Measurements from ENCODE around the gene TIMM13.

The TIMM13 gene

DNA sequence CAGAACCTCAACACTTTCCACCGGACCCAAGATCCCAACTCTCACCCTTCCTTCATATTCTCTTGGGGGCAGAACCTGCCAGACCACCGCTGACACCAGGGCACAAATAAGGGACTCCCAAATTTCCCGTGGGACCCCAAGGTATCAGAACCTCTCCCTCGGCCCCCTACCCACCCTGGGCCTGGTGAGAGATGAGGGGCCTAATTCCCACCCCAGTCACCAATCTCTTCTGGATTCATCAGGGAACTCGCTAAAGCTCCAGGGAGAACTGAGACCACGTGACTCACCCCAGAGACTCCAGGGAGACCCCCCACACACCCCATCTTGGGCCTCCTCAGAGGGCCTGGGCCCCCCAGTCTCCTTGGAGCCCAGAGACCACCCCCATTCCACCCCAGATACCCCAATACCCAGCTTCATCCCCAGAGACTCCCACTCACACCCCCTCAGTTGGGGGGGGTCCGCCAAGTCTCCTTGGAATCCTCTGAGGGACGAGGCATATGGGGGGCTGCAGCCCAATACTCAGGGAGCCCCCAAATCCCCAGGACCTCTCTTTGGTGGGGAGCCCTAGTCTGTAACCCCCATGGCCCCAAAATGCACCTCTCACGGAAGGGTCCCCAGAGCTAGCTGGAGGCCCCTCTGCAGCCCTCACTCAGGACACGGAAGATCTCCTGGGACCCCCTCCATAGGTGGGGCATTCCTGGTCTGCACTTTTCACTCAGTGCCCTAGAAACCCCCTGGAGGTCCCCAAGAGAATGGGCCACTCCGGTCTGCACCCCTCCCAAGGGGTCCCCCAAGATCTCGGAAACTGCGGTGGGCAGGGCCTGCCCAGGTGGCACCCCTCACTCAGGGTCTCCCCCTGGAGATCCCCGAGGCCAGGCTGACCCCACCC is 27.8 kb upstream of the TIMM13 start:
- DNase-seq, result no peak

DNA sequence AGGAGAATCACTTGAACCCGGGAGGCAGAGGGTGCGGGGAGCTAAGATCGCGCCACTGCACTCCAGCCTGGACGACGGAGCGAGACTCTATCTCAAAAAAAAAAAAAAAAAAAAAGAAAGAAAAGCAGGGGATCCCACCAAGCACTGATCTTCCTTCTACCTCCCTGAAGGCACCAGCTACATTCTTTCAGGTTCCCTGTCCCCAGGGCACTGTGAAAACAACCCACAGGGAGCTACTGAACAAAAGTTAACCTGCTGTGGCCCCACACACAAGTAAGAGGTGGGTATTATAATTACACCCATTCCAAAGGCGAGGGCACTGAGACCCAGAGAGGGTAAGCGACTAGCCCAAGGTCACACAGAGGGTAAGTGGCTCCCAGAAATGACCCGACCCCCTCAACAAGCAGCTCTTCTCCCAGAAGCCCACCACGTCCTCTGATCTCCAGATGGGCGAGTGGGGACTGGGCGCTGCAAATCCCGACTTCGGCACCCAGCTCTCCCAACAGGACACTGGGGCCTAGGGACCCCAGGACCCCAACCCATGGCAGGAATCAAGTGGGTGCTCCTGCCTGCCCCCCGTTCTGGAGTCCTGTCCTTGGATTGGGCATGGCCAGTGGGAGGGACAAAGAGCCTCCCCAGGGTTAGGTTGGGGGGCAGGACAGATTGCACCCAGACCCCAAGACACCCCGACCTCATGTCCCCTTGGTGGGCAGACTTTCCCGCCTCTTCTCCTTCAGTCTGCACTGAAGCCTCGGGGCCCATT is 27.0 kb upstream of the TIMM13 start:
- no peak for DNase-seq

DNA sequence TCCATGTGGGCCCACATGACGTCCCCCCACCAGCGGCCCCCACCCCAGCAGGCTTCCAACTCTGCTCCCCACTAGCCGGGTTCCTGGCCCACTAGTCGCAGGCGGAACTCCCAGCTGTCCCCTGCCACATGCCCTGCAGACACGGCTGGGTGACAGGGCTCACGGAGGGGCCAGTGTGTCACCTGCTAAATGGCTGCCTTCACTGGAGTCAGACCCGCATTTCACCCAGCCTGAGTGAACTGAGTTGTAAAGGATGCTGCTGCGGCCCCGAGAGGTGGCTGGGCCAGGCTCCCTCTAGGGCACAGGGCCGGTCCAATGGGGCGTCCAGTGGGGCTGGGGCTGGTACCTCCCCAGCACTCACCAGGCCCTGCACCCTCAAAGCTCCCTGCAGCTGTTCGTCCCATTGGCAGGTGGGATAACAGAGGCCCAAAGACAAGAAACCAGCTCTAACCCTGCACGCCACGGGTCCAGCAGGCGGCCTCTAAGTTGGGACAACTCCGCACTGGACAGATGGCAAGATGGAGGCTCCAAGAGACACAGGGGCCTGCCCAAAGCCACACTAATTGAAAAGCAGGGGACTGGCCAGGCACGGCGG is 26.1 kb upstream of the TIMM13 start:
- no peak for DNase-seq

DNA sequence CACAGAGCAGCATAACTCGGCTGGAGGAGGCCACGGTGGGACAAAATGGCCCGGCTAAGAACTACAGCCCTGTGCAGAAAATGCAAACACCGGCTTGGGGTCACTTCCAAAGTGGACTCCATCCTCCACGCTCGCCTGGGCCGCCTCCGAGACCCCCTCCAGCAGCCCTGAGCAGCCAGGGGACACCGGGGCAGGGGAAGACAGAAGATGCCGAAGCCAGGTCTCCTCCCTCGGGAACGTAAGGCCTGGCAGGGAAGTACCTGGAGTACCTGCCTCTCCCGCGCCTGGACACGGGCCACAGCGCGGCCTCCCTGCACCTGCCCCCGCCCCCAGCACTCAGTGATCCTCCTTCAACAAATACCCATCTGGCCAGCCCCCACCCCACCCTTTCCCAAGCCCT is 24.4 kb upstream of the TIMM13 start:
- no peak for DNase-seq

DNA sequence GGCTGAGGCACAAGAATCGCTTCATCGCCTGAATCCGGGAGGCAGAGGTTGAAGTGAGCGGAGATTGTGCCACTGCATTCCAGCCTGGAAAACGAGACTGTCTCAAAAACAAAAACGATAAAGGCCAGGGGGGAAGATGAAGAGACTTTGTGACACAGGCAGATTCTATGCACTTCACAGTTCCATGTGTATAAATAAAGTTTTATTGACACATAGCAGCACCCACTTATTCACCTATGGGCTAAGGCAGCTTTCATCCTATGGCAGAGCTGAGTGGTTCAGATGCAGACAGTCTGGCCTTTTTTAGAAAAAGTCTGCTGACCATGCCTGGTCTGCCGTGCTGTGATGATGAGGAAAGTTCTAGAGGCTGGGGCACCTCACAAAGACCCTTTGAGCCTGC is 23.8 kb upstream of the TIMM13 start:
- no peak for DNase-seq

DNA sequence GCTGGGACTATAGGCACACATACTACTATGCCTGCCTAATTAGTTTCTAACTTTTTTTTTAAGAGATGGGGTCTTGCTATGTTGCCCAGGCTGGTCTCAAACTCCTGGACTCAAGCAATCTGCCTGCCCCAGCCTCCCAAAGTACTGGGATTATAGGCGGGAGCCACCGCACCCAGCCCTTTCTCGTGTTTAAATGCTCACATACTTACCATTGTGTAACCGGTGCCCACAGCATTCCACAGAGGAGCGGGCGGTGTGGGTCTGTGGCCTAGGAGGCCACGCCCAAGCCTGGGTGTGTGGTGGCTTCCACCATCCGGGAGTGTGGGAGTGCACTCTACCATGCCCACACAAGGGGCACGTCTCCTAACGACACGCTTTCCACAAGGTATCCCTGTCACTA is 21.6 kb upstream of the TIMM13 start:
- no peak for DNase-seq

DNA sequence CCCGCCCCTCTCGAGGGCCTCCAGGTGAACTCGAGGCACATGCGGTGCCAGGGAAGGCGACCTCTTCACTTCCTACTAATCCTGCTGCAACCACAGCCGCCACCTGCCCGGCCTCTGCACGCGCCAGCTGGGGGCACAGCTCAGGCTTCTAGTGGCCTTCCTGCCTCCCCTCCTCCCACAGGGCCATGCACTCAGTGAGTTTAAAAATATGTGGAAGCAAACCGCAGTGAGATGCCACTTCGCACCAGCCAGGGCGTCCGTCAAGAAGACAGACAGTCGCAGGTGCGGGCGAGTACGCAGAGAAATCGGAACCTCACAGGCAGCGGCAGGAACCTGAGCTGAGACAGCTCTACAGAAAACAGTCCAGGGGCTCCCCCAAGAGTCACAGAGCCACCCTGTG is 19.0 kb upstream of the TIMM13 start:
- DNase-seq, result no peak

DNA sequence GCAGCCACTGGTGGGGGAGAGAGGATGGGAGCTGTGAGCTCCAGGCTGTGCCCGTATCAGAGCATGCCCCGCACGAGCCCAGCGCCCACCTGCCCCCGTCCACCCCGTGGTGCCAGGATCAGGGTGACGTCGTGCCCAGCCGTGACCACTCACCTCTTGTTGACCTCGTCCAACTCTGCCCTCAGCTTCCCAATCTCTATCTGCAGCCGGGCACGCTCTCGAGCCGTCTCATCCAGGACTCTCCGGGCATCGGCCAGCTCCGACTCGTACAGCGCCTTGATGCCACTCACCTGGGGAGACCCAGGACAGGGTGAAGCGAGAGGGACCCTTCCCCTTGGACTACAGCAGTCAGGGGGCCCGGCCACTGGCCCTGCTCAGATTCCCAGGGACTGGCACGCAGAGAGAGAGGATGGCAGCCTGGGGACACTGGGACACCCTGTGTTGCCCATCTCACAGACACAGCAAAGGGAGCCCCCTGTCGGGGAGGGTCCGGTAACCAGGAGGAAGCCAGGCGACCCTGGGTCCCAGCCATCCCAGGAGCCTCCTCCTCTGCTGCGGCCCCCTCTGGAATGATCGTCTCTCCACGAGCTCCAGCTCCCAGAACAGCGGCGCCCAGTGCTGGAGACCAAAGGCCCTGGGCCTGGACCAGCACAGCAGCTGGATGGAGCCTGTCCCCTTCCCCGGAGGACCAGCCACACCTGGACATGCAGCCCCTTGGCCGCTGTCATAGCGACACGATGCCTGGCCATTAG is 17.0 kb upstream of the TIMM13 start:
- no peak for DNase-seq

DNA sequence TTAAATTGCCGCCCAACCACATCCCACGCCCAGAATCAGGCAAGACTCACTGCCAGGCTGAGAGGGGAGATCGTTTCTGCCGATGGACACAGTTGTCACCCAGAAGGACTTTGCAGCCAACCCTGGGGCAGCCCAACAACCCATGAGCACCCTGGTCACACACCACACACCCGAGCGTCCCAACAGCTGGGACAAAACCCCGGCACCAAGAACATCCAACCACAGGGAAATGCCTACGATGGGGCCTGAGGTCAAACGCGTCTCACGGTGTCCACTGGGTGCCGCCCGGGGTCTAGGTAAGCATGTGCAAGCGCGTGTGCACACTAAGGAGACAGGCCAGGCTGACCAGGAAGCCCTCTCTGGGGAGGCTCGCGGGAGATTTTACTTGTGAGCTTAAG is 16.4 kb upstream of the TIMM13 start:
- no peak for DNase-seq

DNA sequence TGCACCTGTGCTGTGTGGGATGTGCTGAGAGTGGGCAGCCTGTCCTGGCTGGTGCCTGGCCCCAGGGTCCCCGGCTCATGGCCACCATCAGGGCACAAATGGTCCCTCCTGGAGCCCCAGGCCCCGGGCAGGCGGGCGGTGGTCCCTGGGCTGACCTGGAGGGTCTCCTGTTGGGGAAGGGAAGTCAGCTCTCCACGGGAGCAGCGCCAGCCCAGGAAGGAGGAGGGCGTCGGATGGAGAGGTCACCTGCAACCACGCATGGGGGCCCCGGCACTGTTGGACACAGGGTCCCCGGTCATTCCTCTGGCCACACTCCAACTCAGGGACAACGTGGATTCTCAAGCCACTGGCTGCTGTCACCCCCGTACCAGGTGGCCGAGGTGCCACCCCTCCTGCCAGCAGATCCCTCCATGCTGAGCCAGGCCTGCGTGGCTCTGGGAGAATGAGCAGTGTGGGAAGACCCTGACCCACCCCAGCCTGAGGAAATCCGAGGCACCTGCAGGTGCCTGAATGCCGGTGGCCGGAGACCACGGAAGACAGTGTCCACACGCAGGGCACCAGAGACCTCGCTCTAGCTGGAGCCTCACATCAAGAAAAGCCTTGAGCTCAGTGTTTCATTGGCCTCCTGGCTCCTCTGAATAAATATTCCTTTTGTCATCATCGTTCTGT is 15.9 kb upstream of the TIMM13 start:
- DNase-seq, result no peak

DNA sequence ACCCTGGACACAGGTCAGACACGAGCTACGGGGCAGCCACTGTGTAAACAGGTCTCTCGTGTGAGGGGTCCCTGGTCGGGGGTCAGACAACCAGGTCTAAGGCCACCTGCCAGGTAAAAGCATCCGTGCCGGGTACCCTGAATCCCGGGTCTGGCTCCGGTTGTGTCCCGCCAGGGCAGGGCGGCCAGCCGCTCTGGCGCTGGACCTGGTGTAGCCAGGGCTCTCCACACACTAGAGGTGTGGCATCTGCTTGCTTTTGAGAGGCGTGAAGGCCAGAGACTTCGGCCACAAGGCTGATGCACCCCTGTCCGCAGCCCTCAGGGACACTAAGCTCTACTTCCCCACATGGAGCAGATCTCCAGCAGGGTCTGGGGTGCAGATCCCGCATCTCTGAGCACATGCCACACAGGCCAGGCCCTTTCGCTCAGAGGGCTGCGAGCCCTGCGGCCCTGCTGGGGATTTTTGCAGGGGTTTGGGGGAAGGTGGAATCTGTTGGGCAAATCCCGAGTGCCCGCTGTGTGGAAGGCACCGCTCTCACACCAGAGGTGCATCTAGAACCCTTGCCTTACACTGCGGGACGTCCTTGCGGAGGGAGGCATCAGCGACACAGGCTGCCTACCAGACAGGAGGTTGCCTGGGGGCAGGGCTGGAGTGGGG is 13.8 kb upstream of the TIMM13 start:
- DNase-seq, result no peak

DNA sequence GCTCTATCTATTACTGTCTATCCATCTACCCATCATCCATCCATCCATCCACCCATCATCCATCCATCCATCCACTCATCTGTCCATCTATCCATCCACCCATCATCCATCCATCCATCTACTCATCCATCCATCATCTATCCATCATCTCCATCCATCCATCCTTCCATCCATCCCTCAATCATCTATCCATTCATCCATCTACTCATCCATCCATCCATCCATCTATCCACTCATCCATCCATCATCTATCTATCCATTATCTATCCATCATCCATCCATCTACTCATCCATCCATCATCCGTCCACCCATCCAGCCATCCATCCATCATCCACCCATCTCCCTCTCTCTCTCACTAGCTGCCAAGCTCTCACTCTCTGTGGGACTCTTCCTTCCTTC is 13.1 kb upstream of the TIMM13 start:
- no peak for DNase-seq

DNA sequence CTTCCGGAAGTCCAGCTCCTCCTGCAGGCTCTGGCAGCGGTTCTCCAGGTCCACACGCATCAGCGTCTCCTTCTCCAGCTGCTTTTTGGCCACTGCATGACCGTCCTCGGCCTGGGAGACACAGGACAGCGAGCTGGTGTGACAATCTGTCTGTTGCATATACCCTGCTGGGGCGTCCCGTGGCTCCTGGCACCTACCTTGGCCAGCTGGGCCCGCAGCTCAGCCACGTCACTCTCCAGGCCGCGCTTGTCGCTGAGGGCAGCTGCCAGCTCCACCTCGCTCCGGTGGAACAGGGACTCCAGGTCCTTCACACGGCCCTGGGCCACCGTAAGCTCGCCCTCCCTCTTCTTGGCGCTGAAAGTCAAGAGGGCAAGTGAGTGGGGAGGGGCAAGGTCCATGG is 10.8 kb upstream of the TIMM13 start:
- DNase-seq, result no peak

DNA sequence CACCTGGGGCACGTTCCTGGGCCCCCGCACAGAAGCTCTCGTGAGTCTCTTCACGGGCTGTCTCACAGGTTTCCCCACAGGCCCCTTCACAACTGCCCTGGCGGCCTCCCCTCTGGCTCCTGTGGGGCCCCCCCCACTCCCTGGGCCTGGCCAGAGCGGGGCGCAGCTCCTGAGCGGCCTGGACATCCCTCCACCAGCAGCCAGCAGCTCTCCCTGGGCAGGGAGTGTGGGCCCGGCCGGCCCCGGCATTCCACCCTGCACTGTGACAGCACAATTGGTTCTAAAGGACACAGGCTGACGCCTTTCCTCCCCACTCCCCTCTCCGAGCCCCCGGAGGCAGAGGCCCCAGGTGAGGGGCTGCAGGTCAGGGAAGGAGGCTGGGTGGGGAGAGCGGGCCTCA is 9.5 kb upstream of the TIMM13 start:
- no peak for DNase-seq

DNA sequence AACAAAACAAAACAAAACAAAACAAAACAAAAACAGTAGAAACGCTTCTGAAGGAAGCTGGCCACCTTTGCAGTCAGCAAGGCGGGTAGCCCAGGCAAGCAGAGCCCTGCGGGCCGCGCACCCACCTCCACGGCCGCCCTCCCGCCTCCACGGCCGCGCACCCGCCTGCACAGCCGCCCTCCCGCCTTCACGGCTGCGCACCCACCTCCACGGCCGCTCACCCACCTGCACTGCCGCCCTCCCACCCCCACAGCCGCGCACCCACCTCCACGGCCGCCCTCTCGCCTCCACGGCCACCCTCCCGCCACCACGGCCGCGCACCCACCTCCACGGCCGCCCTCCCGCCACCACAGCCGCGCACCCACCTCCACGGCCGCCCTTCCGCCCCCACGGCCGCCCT is 9.0 kb upstream of the TIMM13 start:
- DNase-seq, result no peak

DNA sequence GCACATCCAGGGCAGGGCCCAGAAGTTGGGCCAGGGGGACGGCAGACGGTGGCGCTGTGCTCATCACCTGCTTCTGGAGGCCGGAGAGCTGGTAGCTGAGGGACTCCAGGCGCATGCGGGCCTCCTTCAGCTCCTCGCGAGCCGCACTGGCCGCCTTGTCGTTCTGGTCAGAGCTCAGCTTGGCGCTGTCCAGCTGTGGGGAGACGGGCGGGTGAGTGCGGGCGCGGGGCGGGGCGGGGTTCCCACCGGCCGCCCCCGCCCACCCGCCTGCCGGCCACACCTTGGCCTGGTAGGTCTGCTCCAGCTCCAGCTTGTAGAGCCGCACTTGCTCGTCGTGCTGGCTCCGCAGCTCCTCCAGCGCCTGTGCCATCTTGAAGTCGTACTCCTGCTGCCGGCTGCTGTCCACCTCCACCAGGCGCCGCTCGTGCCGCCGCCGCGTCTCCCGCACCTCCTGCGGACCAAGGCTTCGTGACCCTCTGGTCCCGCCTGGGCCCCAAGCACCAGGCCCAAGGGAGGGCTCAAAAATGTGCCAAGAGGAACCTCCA is 7.4 kb upstream of the TIMM13 start:
- DNase-seq, result no peak

DNA sequence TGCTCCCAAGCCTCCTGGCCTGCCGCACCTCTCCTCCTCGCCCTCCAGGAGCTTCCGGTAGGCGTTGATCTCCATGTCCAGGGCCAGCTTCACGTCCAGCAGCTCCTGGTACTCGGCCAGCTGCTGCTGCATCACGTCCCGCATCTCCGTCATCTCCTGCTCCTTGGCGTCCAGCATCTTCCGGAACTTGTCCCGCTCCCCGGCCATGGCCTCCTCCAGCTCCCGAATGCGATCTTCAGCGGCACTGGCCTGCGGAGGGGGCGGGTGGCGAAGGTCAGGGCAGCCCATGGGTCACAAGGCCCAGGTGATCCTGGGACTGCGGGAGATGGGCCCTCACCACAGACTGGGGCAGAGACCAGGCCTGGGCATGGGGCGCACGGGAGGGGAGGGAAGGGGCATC is 6.9 kb upstream of the TIMM13 start:
- no peak for DNase-seq

DNA sequence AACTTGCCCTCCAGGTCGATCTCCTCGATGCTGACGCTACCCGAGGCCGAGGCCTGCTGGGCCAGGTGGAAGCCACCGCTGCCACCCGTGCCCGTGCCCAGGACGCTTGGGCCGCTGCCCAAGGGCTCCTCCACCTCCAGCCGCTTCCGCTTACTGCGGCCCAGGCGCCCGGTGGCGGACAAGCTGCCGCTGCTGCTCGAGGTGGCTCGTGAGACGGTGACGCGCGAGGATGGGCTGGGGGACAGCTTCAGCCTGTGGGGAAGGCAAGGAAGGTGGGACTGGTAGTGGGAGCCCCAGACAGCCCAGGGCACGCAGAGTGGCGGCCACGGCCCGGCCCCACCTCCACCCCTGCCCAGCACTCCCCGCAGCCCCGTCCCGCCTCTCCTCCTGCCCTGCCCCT is 6.5 kb upstream of the TIMM13 start:
- DNase-seq, result no peak

DNA sequence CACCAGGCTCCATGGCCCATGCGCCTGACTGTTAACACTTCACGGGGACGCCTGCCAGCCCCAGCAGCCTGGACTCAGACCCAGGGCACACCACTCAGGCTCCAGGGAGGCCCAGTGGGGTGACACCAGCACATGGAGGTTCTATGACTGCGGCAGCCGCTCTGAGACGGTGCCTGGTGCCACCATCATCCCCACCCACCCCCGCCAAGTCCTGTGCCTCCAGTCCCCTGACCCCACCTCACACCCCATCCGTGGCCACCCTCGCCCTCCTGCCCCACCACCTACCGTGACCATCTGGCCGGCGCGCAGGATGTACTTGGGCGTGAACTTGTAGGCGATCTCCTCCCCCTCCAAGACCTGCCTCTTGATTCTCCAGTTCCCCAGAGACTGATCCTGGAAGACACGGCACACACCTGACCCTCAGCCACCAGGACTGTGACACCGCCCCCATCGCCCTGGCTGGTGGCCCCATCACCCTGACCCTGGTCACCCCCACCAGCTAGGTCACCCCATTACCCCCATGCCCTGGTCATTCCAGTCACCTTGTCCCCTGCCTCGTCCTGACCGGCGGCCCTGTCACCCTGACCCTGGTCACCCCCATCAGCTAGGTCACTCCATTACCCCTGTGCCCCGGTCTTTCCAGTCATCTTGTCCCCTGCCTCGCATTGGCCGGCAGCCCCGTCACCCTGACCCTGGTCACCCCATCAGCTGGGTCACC is 4.9 kb upstream of the TIMM13 start:
- no peak for DNase-seq

DNA sequence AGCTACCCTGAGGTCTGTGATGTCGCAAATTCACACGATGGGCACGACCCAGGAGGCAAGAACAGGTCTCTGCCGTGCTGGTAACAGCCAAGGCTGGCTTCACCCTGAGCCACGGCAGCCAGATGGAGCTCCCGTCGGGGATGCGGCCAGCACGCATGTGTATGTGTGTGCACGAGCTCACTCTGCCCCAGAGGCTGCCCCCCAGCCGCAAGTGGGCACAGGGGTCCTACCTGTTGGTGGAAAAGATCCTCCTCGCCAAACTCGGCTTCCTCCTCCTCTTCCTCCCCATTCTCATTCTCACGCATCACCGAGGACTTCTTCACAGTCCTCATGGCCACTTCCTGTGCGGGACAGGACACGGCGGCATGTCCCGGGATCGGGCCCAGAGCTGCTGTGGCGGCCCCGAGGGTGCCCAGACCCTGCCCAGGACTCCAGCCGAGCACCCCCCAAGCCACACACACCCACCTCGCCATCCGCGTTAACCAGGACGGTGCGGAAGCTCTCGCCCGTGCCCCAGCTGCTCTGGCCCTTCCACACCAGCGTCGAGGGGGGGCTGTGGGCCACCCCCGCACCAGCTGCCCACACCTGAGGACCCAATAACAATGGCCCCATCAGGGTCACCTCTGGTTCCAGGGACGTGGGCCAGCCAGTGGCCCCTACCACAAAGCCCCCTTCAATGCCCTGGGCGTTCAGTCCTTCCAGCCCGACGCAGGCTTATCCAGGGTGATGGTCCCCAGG is 4.1 kb upstream of the TIMM13 start:
- DNase-seq, result no peak

Measured in NK-92 treated with Interleukin-12 subunit alpha and Interleukin-12 subunit beta, amount 100 ng/mL, for 24 hours (cell line).